HuH-7 (cell line): ENCODE results near the gene MYOM1.
"Not testable (repeated sequence)": the region's sequence is repeated elsewhere in the genome, so short reads cannot be mapped to it uniquely, and the experiment has no call there.

Experiments
- DNase-seq: peaks from one replicate; pipeline ENCODE4 v3.0.0; 2011; ENCODE audit warnings: low spot score

Gene MYOM1

DNA sequence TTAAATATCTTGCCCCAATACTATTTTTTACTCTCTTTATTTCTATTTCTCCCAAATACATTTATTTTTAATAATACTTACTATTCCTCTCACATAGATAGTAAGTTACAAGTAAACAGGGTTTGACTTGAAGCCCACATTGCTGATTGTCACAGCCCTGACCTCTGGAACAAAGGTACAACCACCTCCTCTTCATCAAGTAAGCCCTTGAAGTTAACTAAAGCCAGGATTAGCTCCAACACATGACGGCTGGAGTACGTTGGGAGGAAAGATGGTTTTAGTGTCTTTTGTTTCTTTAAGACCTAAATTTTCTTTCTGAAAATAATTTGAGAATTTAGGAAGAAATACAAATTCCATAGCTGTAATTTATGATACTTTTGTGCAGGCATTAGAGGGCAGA is 949 bp downstream of the MYOM1 start:
- no peak for DNase-seq

GRCh38 chr18:3217948-3218647 is 1.7 kb downstream of the MYOM1 start:
- peak; percentile 93 for DNase-seq

GRCh38 chr18:3216987-3217386 is 2.8 kb downstream of the MYOM1 start:
- no peak for DNase-seq

- no peak for DNase-seq
Measured at GRCh38 chr18:3214855-3215637, 4.7 kb downstream of the MYOM1 start.

GRCh38 chr18:3213300-3214059 is 6.3 kb downstream of the MYOM1 start:
- no peak for DNase-seq

DNA sequence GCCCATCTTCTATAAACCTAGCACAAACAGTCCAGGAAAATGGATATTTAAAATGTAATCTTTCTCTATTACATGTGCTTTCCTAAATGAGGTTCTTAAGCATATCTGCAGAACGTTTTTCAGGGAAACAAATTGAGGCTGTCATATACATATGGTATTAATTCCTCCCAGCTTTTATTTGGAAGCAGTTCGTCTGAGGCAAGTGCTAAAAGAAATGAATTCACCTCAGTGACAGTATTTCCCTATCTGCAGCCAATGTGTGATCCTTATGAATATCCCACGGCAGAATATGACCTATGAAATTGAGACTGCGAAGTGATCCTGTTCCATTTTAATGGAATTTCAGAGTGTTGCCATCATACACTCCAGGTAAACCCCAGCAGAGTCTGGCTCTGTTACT is 7.1 kb downstream of the MYOM1 start:
- DNase-seq = no peak

DNA sequence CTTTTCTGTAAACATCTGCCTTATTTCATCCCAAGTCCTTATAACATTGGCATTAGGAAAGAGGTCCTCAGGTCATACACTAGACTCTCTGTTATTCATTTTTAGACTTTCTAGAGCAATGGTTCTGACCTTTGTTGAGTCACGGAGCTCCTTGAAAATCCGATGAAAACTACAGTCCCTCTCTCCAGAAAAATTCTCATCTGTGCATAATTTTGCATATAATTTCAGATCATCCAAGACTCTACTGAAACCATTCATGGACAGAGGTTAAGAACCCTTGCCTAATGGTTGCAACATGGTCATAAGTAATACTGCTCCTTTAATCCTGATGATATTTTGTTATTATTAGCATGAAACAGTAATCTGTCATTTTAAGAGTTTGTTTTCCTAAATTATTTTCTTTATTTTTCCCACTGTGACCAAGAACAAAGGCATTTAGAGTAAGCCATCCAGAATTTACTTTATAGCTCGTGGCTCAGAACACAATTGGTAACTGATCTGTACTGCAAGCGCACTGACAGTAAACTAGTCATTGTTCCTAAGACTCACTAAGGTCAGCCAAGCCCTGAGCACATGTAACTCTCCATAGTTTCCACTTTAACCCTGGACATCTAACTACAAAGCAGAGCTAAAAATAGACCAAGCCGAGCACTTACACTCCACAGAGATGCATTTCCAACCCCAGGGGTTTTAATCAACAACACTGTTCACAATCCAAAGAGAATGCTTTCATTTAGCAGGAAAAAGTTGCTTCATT is 8.4 kb downstream of the MYOM1 start:
- DNase-seq = peak; percentile 49

DNA sequence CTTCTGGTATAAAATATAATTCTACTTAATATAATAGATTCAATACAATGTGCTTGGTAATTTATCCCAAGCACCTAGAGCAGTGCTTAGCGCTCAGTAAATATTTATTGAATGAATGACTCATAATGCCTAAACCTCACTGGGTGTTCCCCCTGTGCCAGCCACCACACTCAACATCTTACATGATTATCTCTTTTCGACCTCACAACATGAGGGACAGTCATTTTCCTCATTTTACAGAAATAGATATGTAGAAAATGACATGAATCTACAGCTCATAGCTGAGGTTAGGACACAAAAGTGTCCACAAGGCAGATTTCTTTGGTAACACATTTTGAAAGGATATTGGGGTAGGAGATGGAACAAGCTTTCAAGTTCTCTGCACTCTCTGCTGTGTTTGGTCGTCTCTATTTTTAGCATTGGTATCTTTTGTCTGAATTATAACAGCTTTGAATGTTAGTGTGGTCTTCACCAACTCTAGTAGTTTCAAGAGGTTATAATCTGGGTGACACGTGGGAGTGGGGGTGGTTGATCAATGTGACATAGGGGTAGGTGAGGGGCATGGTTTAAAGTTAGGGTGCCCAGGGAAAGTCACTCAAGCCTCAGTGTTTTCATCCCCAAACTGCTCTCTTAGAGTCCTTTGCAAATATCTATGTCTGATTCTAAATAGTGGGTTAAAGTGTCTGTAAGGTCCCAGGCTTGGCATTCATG is 9.8 kb downstream of the MYOM1 start:
- no peak for DNase-seq

DNA sequence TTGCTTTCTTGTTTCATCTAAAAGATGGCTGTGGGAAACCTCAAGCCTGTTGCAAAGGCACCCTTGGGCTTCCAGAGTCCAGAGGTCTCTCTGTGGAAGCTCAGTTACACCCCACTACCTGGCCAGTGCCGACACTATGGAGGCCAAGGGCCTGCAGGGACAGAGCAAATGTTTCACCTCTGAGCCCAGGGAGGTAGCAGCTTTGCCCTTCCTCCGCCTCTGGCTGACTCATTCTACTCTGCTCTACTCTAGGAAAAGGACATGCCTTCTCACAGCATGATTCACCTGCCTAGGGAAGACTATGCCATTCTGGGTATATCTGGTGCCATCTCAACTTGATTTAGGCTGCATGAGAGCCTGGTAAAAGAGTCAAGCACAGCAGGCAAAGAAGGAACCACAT is 12.2 kb downstream of the MYOM1 start:
- no peak for DNase-seq

DNA sequence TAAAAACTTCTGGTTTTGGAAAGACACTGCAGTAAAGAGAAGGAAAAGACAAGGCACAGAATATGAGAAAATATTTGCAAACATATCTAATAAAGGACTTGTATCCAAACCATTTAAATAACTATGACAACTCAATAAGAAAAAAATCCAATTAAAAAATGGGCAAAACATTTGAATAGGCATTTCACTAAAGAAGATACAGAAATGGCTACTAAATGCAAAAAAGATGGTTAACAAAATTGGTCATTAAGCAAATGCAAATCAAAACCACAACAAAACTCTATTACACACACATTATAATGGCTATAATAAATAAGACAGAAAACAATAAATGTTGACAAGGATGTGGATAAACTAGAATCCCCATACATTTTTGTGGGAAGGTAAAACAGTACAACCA is 14.5 kb downstream of the MYOM1 start:
- no peak for DNase-seq

GRCh38 chr18:3199942-3200645 is 19.7 kb downstream of the MYOM1 start:
- DNase-seq = no peak

GRCh38 chr18:3198260-3198860 is 21.4 kb downstream of the MYOM1 start:
- not testable (repeated sequence) for DNase-seq

- DNase-seq = no peak
Measured at GRCh38 chr18:3194947-3195612, 24.7 kb downstream of the MYOM1 start.

DNA sequence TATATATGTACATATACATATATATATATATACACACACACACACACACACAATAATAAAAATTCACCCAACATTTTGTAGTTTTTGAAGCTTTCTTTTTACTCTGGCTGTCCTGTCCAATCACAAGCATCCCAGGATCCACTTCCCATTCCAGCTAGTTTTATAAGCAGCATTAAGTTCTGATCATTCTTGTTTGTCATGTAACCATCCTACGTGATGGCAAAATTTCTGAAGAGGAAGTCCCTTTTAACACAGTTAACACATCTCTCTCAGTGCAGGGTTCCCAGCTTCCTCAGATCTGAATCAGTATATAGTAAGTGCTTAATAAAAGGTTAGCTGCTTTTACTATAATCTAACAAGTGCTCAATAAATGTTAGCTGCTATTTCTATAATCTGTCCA is 26.4 kb downstream of the MYOM1 start:
- no peak for DNase-seq

GRCh38 chr18:3192752-3193151 is 27.0 kb downstream of the MYOM1 start:
- no peak for DNase-seq

GRCh38 chr18:3192286-3192685 is 27.5 kb downstream of the MYOM1 start:
- DNase-seq = no peak

GRCh38 chr18:3190610-3191009 is 29.2 kb downstream of the MYOM1 start:
- no peak for DNase-seq

DNA sequence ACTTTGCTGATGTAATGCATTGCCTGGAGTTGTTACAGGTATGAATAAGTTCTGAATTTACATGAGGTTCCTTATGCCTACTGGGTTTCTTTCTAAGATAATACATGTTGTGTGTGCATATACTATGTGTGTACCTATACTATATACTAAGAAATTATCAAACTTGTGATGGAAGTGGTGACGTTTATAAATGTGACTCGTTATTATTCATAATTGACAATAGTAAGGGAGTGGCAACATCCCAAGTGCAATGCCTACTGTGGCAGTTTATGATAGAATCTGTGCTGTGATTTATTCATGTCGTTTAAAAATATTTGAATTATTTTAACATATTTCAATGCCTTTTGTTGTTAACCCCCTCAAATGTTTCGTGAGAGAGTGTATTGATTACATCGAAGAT is 29.9 kb downstream of the MYOM1 start:
- no peak for DNase-seq

- peak; percentile 59 for DNase-seq
Measured at GRCh38 chr18:3186678-3187658, 32.8 kb downstream of the MYOM1 start.
